Measurements from ENCODE around the gene GPHN. TPM values are rescaled to one million over a fixed set of nuclear protein-coding genes. Genes with fewer than 3 reads are reported as not detected.

Gene GPHN
- 10 to 100 TPM; 24.1 to 25.7 TPM for total RNA-seq

- Histone ChIP-seq H3K4me3 (peak within 1 kb of the TSS; percentile 45 to 92), H3K27ac (peak within 1 kb of the TSS; percentile 90 to 95 (median 92)), H3K9me3 (no peaks in the 10 kb centered on the region), H3K36me3 (replicated peaks in 1 of 2; ENCODE audit: insufficient read depth in 1 of 2, low read depth in 2 of 2) (no peaks in the 10 kb centered on the region), H3K4me1 (peaks cover 35% of the 10 kb centered on the region), H3K27me3 (no peaks in the 10 kb centered on the region)
- ATAC-seq (peak; percentile 95), DNase-seq (peak; percentile 95 to 98 (median 96))
- intact Hi-C loops (cut with DNase I) = no loop called here
- WGBS, 2 donors = 0 to 1% methylated on average over 43 to 90 of the region's 91 CpGs
- peak; percentile 89 to 96 (median 95) for TF ChIP-seq POLR2A (IDR thresholded peaks at IDR 0.05)
- peak in 6 of 7 experiments; percentile 11 to 62 (median 45) for TF ChIP-seq CTCF (IDR thresholded peaks at IDR 0.05)
Observed at GRCh38 chr14:66507722-66508546, at the start of gene GPHN. Gene GPHN, plus strand, starts transcription at chr14:66508147.

GRCh38 chr14:66459603-66460002 is 48.3 kb upstream of the GPHN start:
- no peak overlapping the region for H3K4me3 ChIP-seq
- H3K27ac ChIP-seq = no peak overlapping the region
- no peaks in the 10 kb centered on the region for H3K36me3 ChIP-seq (replicated peaks in 1 of 2; ENCODE audit: insufficient read depth in 1 of 2, low read depth in 2 of 2)
- no peaks in the 10 kb centered on the region for H3K27me3 ChIP-seq
- H3K9me3 ChIP-seq = no peaks in the 10 kb centered on the region
- H3K4me1 ChIP-seq = no peaks in the 10 kb centered on the region
- TF ChIP-seq CTCF (IDR thresholded peaks at IDR 0.05) = no peak
- TF ChIP-seq POLR2A (IDR thresholded peaks at IDR 0.05) = no peak
- intact Hi-C loops (cut with DNase I) = no loop called here
- ATAC-seq = no peak
- DNase-seq = no peak

- no peak for TF ChIP-seq POLR2A (IDR thresholded peaks at IDR 0.05)
- TF ChIP-seq CTCF (IDR thresholded peaks at IDR 0.05) = no peak
- ATAC-seq = no peak
Observed at GRCh38 chr14:66464261-66464660, 43.7 kb upstream of the GPHN start.

GRCh38 chr14:66468778-66469367 is 39.1 kb upstream of the GPHN start:
- intact Hi-C loops (cut with DNase I) = no loop called here
- Histone ChIP-seq H3K9me3 (peaks cover 0 to 9% (median 0%) of the 10 kb centered on the region in 3 donors), H3K4me1 (no peaks in the 10 kb centered on the region), H3K36me3 (replicated peaks in 1 of 2; ENCODE audit: insufficient read depth in 1 of 2, low read depth in 2 of 2) (no peaks in the 10 kb centered on the region), H3K4me3 (no peak overlapping the region), H3K27ac (no peak overlapping the region), H3K27me3 (no peaks in the 10 kb centered on the region)
- TF ChIP-seq POLR2A (IDR thresholded peaks at IDR 0.05) = no peak
- TF ChIP-seq CTCF (IDR thresholded peaks at IDR 0.05) = no peak
- 90 to 93% methylated on average over 2 of the region's 2 CpGs for WGBS, 2 donors
- DNase-seq (no peak), ATAC-seq (no peak)

More at GRCh38 chr14:66464261-66464660, 43.7 kb upstream of the GPHN start:
- Histone ChIP-seq H3K9me3 (no peaks in the 10 kb centered on the region), H3K36me3 (replicated peaks in 1 of 2; ENCODE audit: insufficient read depth in 1 of 2, low read depth in 2 of 2) (no peaks in the 10 kb centered on the region), H3K27ac (no peak overlapping the region), H3K4me3 (no peak overlapping the region), H3K27me3 (no peaks in the 10 kb centered on the region), H3K4me1 (no peaks in the 10 kb centered on the region)
- DNase-seq = no peak
- 94 to 96% methylated on average over 3 of the region's 3 CpGs for WGBS, 2 donors
- intact Hi-C loops (cut with DNase I) = no loop called here
